HCT116 (cell line): ENCODE results near the gene PRSS35. TPM values are rescaled to one million over a fixed set of nuclear protein-coding genes. Genes with fewer than 3 reads are reported as not detected.

Experiments
- ATAC-seq: fragments of 200-7000 bp; cut with Tn5 transposase; 2 replicates; pipeline ENCODE4 v1.9.1; 2020; ENCODE audit warnings: mild to moderate bottlenecking, moderate library complexity
- BruUV-seq: library from RNA; stranded (reverse); fragments of 400-500 nt; replicated peaks from 2 replicates; lab custom pipeline; 2021; lab: Mats Ljungman, UMichigan
- CTCF ChIA-PET: fragments of 300-600 bp; sonication (Branson Sonifier 250); formaldehyde crosslinking; loops from one replicate; lab custom pipeline; 2021; ENCODE audit warnings: antibody characterized with exemption; lab: Charles Lee
- POLR2A ChIA-PET: fragments of 300-600, 350-600 bp; sonication (Branson Sonifier 250); formaldehyde crosslinking; loops from one replicate; lab custom pipeline; 2021; ENCODE audit warnings: antibody characterized with exemption; lab: Charles Lee
- RAD21 ChIA-PET, 2 experiments: fragments of 300-600 bp; sonication (Branson Sonifier 250); formaldehyde crosslinking; loops; one replicate each; lab custom pipeline; 2023; ENCODE audit warnings: low total read pairs in 2 of 2; ENCODE audit not compliant: uncharacterized antibody in 2 of 2, unreplicated experiment in 2 of 2, low non-redundant PET in 1 of 2; lab: Charles Lee
- DNase-seq: peaks from one replicate; pipeline ENCODE4 v3.0.0-alpha.2; 2010; ENCODE audit warnings: low read depth, low spot score
- H2AFZ ChIP-seq: fragments of 200-600 bp; shearing (Covaris generic), sonication (generic); 2 replicates; pipeline ENCODE4 v1.6.1; 2017; ENCODE audit warnings: low read depth, mixed run types, mixed read lengths, antibody characterized with exemption, low read length; ENCODE audit not compliant: poor library complexity, severe bottlenecking
- H3K27ac ChIP-seq: 2 replicates; pipeline ENCODE4 v1.5.1; 2012; ENCODE audit warnings: low read depth, low read length
- H3K27me3 ChIP-seq: fragments of 200-600 bp; sonication (generic); 2 replicates; pipeline ENCODE4 v1.6.1; 2016; ENCODE audit warnings: mixed run types, low read length, mixed read lengths; ENCODE audit not compliant: insufficient read depth
- H3K36me3 ChIP-seq, 2 experiments: fragments of 200-500 bp in 1 of 2; fragments of 200-600 bp in 1 of 2; sonication (Bioruptor generic) in 1 of 2; sonication (generic) in 1 of 2; 2 replicates each; pipeline versions ENCODE4 v1.5.1 to v1.6.1; 2014 to 2016; ENCODE audit warnings: low read length in 2 of 2, inconsistent platforms in 1 of 2, mixed read lengths in 1 of 2, mixed run types in 1 of 2; ENCODE audit not compliant: insufficient read depth in 2 of 2, control insufficient read depth in 1 of 2
- H3K4me1 ChIP-seq, 2 experiments: fragments of 200-600 bp in 1 of 2; sonication (generic) in 1 of 2; 2 replicates each; pipeline versions ENCODE4 v1.5.1 to v1.6.1; 2012 to 2017; ENCODE audit warnings: low read length in 2 of 2, inconsistent platforms in 1 of 2, mild to moderate bottlenecking in 1 of 2, mixed read lengths in 1 of 2, mixed run types in 1 of 2, moderate library complexity in 1 of 2; ENCODE audit not compliant: insufficient read depth in 2 of 2, control insufficient read depth in 1 of 2
- H3K4me2 ChIP-seq: fragments of 200-600 bp; sonication (generic); 2 replicates; pipeline ENCODE4 v1.6.1; 2017; ENCODE audit warnings: mixed run types, low read length, mixed read lengths
- H3K4me3 ChIP-seq, 2 experiments: fragments of 200-600 bp in 1 of 2; sonication (generic) in 1 of 2; replicated peaks in 1 of 2; 2 replicates each; pipeline ENCODE4 v1.5.1; 2011 to 2016; ENCODE audit warnings: low read length in 2 of 2, control low read depth in 1 of 2, low read depth in 1 of 2, mild to moderate bottlenecking in 1 of 2, mixed read lengths in 1 of 2, mixed run types in 1 of 2
- H3K79me2 ChIP-seq: fragments of 200-600 bp; sonication (generic); 2 replicates; pipeline ENCODE4 v1.6.1; 2017; ENCODE audit warnings: mild to moderate bottlenecking, mixed run types, low read length, moderate library complexity, mixed read lengths; ENCODE audit not compliant: insufficient read depth
- H3K9ac ChIP-seq: fragments of 200-600 bp; sonication (generic); 2 replicates; pipeline ENCODE4 v1.6.1; 2016; ENCODE audit warnings: low read length, mixed read lengths
- H3K9me2 ChIP-seq: fragments of 200-600 bp; sonication (generic), shearing (Covaris generic); 2 replicates; pipeline ENCODE4 v1.6.1; 2017; ENCODE audit warnings: mixed run types, mild to moderate bottlenecking, moderate library complexity; ENCODE audit not compliant: insufficient read depth
- H3K9me3 ChIP-seq, 2 experiments: fragments of 200-500 bp in 1 of 2; fragments of 200-600 bp in 1 of 2; sonication (Bioruptor generic) in 1 of 2; sonication (generic) in 1 of 2; 2 replicates each; pipeline ENCODE4 v1.6.1; 2014 to 2017; ENCODE audit warnings: low read length in 2 of 2, mixed read lengths in 2 of 2, inconsistent platforms in 1 of 2, low read depth in 1 of 2, mild to moderate bottlenecking in 1 of 2, mixed run types in 1 of 2, moderate library complexity in 1 of 2; ENCODE audit not compliant: control insufficient read depth in 1 of 2, insufficient read depth in 1 of 2
- H4K20me1 ChIP-seq: fragments of 200-600 bp; sonication (generic), shearing (Covaris generic); 2 replicates; pipeline ENCODE4 v1.6.1; 2017; ENCODE audit warnings: mixed run types, mild to moderate bottlenecking, moderate library complexity; ENCODE audit not compliant: insufficient read depth
- ZFX ChIP-seq: fragments of 450-650 bp; IDR thresholded peaks from 2 replicates; pipeline ENCODE4 v1.6.1; 2017
- intact Hi-C: fragments of 100-400 bp; cut with micrococcal nuclease; formaldehyde crosslinking; loops from 2 replicates; pipeline ENCODE4 v1.10.0; 2022
- total RNA-seq: library from RNA; stranded (reverse); gene quantifications from one replicate; pipeline ENCODE4 v1.2.1, GENCODE V29; 2021; ENCODE audit not compliant: unreplicated experiment

PRSS35 gene
- total RNA-seq, 1 experiment from 2014 or later = 0.37 TPM

DNA sequence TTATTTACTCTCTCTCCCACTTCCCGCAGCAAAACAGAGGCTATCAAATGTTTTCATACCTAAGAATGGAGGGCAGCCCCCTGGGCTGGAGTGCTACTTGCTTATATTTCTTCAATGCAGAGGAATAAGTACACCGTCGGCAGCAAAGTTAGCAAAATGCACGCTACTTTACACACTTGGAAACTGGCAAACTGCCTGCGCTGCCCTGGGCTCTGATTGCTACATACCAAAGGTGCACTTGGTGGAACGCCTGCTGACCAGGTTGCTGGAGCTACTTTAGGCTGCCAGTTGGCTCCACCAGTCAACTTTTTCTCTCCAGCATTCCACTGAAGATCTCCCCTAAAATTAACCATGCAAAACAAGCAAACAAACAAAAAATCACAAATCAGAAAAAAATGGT, 62.4 kb downstream of the PRSS35 start:
- Histone ChIP-seq H3K9me2 (no peaks in the 10 kb centered on the region), H3K27me3 (no peaks in the 10 kb centered on the region; the same call in 1 of the 2 replicates), H3K4me1 (no peaks in the 10 kb centered on the region), H3K36me3 (no peaks in the 10 kb centered on the region), H3K9ac (no peak overlapping the region), H3K4me3 (no peak overlapping the region), H2AFZ (no peak overlapping the region), H3K9me3 (no peaks in the 10 kb centered on the region), H3K27ac (no peak overlapping the region), H4K20me1 (no peaks in the 10 kb centered on the region), H3K79me2 (no peaks in the 10 kb centered on the region), H3K4me2 (no peak overlapping the region)
- CTCF ChIA-PET = no interaction called here
- POLR2A ChIA-PET = no interaction called here
- ATAC-seq (no peak), DNase-seq (no peak)
- no TSS peak for BruUV-seq
- RAD21 ChIA-PET = no interaction called here
- TF ChIP-seq ZFX = no peak
- intact Hi-C loops = no loop called here

Other genes with a start within 250 kb of the PRSS35 start
- gene ME1, start 81.5 kb upstream of the PRSS35 start, total RNA-seq = 40.5 TPM
- gene SNAP91, start 196.6 kb downstream of the PRSS35 start, total RNA-seq = not detected